H9 (cell line): ENCODE measurements around the gene MGAT5B. TPM values are rescaled to one million over a fixed set of nuclear protein-coding genes. Genes with fewer than 3 reads are reported as not detected.

Experiments
- DNase-seq: peaks from one replicate; pipeline ENCODE4 v3.0.0-alpha.2; 2017
- H2AFZ ChIP-seq: one replicate; pipeline ENCODE4 v1.6.1; 2013; ENCODE audit warnings: mild to moderate bottlenecking, low read length, control low read depth, moderate library complexity
- H2AK5ac ChIP-seq: 2 replicates; pipeline ENCODE4 v1.6.1; 2013; ENCODE audit warnings: low read length, control low read depth, mixed read lengths; ENCODE audit not compliant: insufficient read length
- H2BK120ac ChIP-seq: one replicate; pipeline ENCODE4 v1.6.1; 2013; ENCODE audit warnings: low read depth, mild to moderate bottlenecking, low read length, control low read depth, inconsistent platforms; ENCODE audit not compliant: poor library complexity, severe bottlenecking
- H2BK12ac ChIP-seq: 2 replicates; pipeline ENCODE4 v1.6.1; 2013; ENCODE audit warnings: low read length, control low read depth, mixed read lengths, low read depth; ENCODE audit not compliant: insufficient read length
- H2BK15ac ChIP-seq: 2 replicates; pipeline ENCODE4 v1.6.1; 2013; ENCODE audit warnings: low read depth, low read length, control low read depth
- H2BK20ac ChIP-seq: one replicate; pipeline ENCODE4 v1.6.1; 2013; ENCODE audit warnings: low read depth, mild to moderate bottlenecking, low read length, control low read depth, inconsistent platforms; ENCODE audit not compliant: poor library complexity, severe bottlenecking
- H2BK5ac ChIP-seq: 2 replicates; pipeline ENCODE4 v1.6.1; 2013; ENCODE audit warnings: low read length, control low read depth, mixed read lengths; ENCODE audit not compliant: insufficient read length
- H3K14ac ChIP-seq: 2 replicates; pipeline ENCODE4 v1.6.1; 2013; ENCODE audit warnings: low read length, control low read depth; ENCODE audit not compliant: insufficient read depth
- H3K18ac ChIP-seq: 2 replicates; pipeline ENCODE4 v1.6.1; 2013; ENCODE audit warnings: low read depth, mild to moderate bottlenecking, mixed read lengths, low read length, control low read depth; ENCODE audit not compliant: insufficient read length
- H3K23ac ChIP-seq: 2 replicates; pipeline ENCODE4 v1.6.1; 2013; ENCODE audit warnings: low read length, control low read depth, mixed read lengths, low read depth; ENCODE audit not compliant: insufficient read length
- H3K23me2 ChIP-seq: 2 replicates; pipeline ENCODE4 v1.6.1; 2013; ENCODE audit warnings: low read depth, mild to moderate bottlenecking, mixed read lengths, low read length, control low read depth; ENCODE audit not compliant: insufficient read length, poor library complexity, severe bottlenecking
- H3K27ac ChIP-seq: 2 replicates; pipeline ENCODE4 v1.5.1; 2013; ENCODE audit warnings: low read length, control low read depth, mixed read lengths, low read depth; ENCODE audit not compliant: insufficient read length
- H3K27me3 ChIP-seq: 2 replicates; pipeline ENCODE4 v1.6.1; 2013; ENCODE audit warnings: low read length, control low read depth, inconsistent platforms; ENCODE audit not compliant: insufficient read depth
- H3K4ac ChIP-seq: 2 replicates; pipeline ENCODE4 v1.6.1; 2013; ENCODE audit warnings: low read depth, mild to moderate bottlenecking, control low read depth, inconsistent platforms, low read length, moderate library complexity
- H3K4me1 ChIP-seq: 2 replicates; pipeline ENCODE4 v1.6.1; 2013; ENCODE audit warnings: low read length, control low read depth, inconsistent platforms; ENCODE audit not compliant: insufficient read depth
- H3K4me2 ChIP-seq: 2 replicates; pipeline ENCODE4 v1.6.1; 2013; ENCODE audit warnings: low read length, control low read depth, mixed read lengths; ENCODE audit not compliant: insufficient read length, insufficient read depth
- H3K56ac ChIP-seq: 2 replicates; pipeline ENCODE4 v1.6.1; 2013; ENCODE audit warnings: low read depth, mild to moderate bottlenecking, mixed read lengths, low read length, control low read depth; ENCODE audit not compliant: insufficient read length
- H3K79me1 ChIP-seq: 2 replicates; pipeline ENCODE4 v1.6.1; 2013; ENCODE audit warnings: low read depth, mild to moderate bottlenecking, moderate library complexity, low read length, control low read depth, inconsistent platforms; ENCODE audit not compliant: insufficient read depth, poor library complexity, severe bottlenecking
- H3K79me2 ChIP-seq: 2 replicates; pipeline ENCODE4 v1.6.1; 2013; ENCODE audit warnings: low read length, control low read depth, inconsistent platforms; ENCODE audit not compliant: insufficient read depth
- H3K9ac ChIP-seq: 2 replicates; pipeline ENCODE4 v1.6.1; 2013; ENCODE audit warnings: low read length, control low read depth, mixed read lengths; ENCODE audit not compliant: insufficient read length; ENCODE audit errors: extremely low read depth
- H3K9me3 ChIP-seq: one replicate; pipeline ENCODE4 v1.6.1; 2013; ENCODE audit warnings: low read depth, low read length, inconsistent platforms; ENCODE audit not compliant: control insufficient read depth
- H3T11ph ChIP-seq: one replicate; pipeline ENCODE4 v1.6.1; 2013; ENCODE audit warnings: mild to moderate bottlenecking, low read length, control low read depth, inconsistent platforms
- H4K20me1 ChIP-seq: one replicate; pipeline ENCODE4 v1.6.1; 2013; ENCODE audit not compliant: control insufficient read depth, insufficient read length, insufficient read depth
- H4K5ac ChIP-seq: 2 replicates; pipeline ENCODE4 v1.6.1; 2013; ENCODE audit warnings: low read depth, mild to moderate bottlenecking, mixed read lengths, low read length, control low read depth; ENCODE audit not compliant: insufficient read length
- H4K8ac ChIP-seq: replicated peaks from 2 replicates; pipeline ENCODE4 v1.6.1; 2013; ENCODE audit warnings: low read length, control low read depth, mixed read lengths, low read depth; ENCODE audit not compliant: insufficient read length
- H4K91ac ChIP-seq: 2 replicates; pipeline ENCODE4 v1.6.1; 2013; ENCODE audit warnings: low read depth, mild to moderate bottlenecking, moderate library complexity, mixed read lengths, low read length, control low read depth; ENCODE audit not compliant: insufficient read length
- H3K27ac Mint-ChIP-seq, 3 experiments: 2 replicates in 2 of 3; 3 replicates in 1 of 3; pipeline ENCODE4 v1.8.0; 2020 to 2021; ENCODE audit warnings: mixed read lengths in 3 of 3, mild to moderate bottlenecking in 1 of 3, moderate library complexity in 1 of 3
- H3K27me3 Mint-ChIP-seq: 2 replicates; pipeline ENCODE4 v1.8.0; 2021; ENCODE audit warnings: low read depth, mild to moderate bottlenecking, moderate library complexity, mixed read lengths
- H3K36me3 Mint-ChIP-seq, 3 experiments: 2 replicates in 2 of 3; 3 replicates in 1 of 3; pipeline ENCODE4 v1.8.0; 2020 to 2021; ENCODE audit warnings: low read depth in 3 of 3, mixed read lengths in 3 of 3; ENCODE audit not compliant: insufficient read depth in 1 of 3
- H3K4me1 Mint-ChIP-seq, 2 experiments: 2 replicates each; pipeline ENCODE4 v1.8.0; 2020; ENCODE audit warnings: mixed read lengths in 2 of 2
- H3K4me3 Mint-ChIP-seq, 2 experiments: 2 replicates in 1 of 2; 3 replicates in 1 of 2; pipeline ENCODE4 v1.8.0; 2020 to 2021; ENCODE audit warnings: mild to moderate bottlenecking in 2 of 2, mixed read lengths in 2 of 2, moderate library complexity in 1 of 2
- H3K9me3 Mint-ChIP-seq, 2 experiments: 2 replicates in 1 of 2; 3 replicates in 1 of 2; pipeline ENCODE4 v1.8.0; 2020; ENCODE audit warnings: mild to moderate bottlenecking in 2 of 2, mixed read lengths in 2 of 2, moderate library complexity in 1 of 2
- CTCF ChIP-seq: fragments of 200-600 bp; sonication (generic); conservative IDR thresholded peaks from 3 replicates; pipeline ENCODE4 v1.8.0; 2021; ENCODE audit warnings: antibody characterized with exemption, mild to moderate bottlenecking
- WGBS: extraction: QIAGEN DNeasy Blood & Tissue Kit; methylation state at CpG from one replicate; pipeline ENCODE4 v1.1.7; 2013; ENCODE audit warnings: missing lambda C conversion rate, low lambda C conversion rate, mixed read lengths; ENCODE audit not compliant: insufficient read length; ENCODE audit errors: extremely low coverage; 5-methylcytosine and 5-hydroxymethylcytosine counted together
- total RNA-seq: library from RNA; stranded (reverse); gene quantifications from 2 replicates; pipeline ENCODE4 v1.2.1, GENCODE V29; 2021

The MGAT5B gene
- total RNA-seq, 1 experiment from 2014 or later: 4.9 TPM

- no CpG with 5 or more reads among the region's 6 CpGs for WGBS
- Histone ChIP-seq H3K4me2 (no peak overlapping the region), H2BK120ac (no peak overlapping the region), H3K23ac (no peak overlapping the region), H3K4ac (no peak overlapping the region), H2BK5ac (no peak overlapping the region), H4K5ac (no peak overlapping the region), H3K79me2 (no peaks in the 10 kb centered on the region), H4K20me1 (no peaks in the 10 kb centered on the region), H2BK12ac (no peak overlapping the region), H2BK15ac (no peak overlapping the region), H4K91ac (no peak overlapping the region), H3K79me1 (no peaks in the 10 kb centered on the region), H3K27ac (no peak overlapping the region), H3K23me2 (no peaks in the 10 kb centered on the region), H3K9ac (no peak overlapping the region), H3K14ac (no peak overlapping the region), H3K27me3 (no peaks in the 10 kb centered on the region), H3K4me1 (no peaks in the 10 kb centered on the region), H3T11ph (no peak overlapping the region), H2BK20ac (no peak overlapping the region), H3K18ac (no peak overlapping the region), H3K9me3 (no peaks in the 10 kb centered on the region), H3K56ac (no peak overlapping the region), H4K8ac (no peak overlapping the region), H2AFZ (no peak overlapping the region), H2AK5ac (no peak overlapping the region)
- Mint-ChIP-seq H3K9me3 (no peaks in the 10 kb centered on the region; a peak in 1 of 5 replicates), H3K4me3 (no peak overlapping the region), H3K27ac (no peak overlapping the region), H3K27me3 (no peaks in the 10 kb centered on the region; the same call in 1 of the 2 replicates), H3K4me1 (0 out of 4 replicates have a peak, but pooled peaks cover 0 to 2% of the 10 kb centered on the region in 2 experiments), H3K36me3 (no peaks in the 10 kb centered on the region; a peak in 1 of 7 replicates)
- no peak for DNase-seq
- TF ChIP-seq CTCF: no peak
Measured at GRCh38 chr17:76930107-76930506, 61.9 kb downstream of the MGAT5B start.
